D721Med (cell line): ENCODE results near the gene TLDC2.
A peak's percentile ranks its signal among the peaks of the same experiment; 100 is the strongest.
"Not testable (repeated sequence)": the region's sequence is repeated elsewhere in the genome, so short reads cannot be mapped to it uniquely, and the experiment has no call there.

Experiments used
- DNase-seq: peaks from one replicate; pipeline ENCODE4 v3.0.0; 2011; ENCODE audit warnings: low spot score; ENCODE audit not compliant: insufficient read length
- FAIRE-seq: peaks from 2 replicates; lab custom pipeline; 2011; peaks lifted over from hg19 to GRCh38; lab: Jason Lieb, UNC
- CTCF ChIP-seq: IDR thresholded peaks from 2 replicates; pipeline ENCODE4 v1.5.1; 2012; ENCODE audit warnings: mild to moderate bottlenecking, control low read depth; ENCODE audit not compliant: insufficient read depth; ENCODE audit errors: missing control alignments

The TLDC2 gene

GRCh38 chr20:36835025-36835424 lies 40.9 kb upstream of the TLDC2 start:
- FAIRE-seq = no peak
- no peak for TF ChIP-seq CTCF
- no peak for DNase-seq

GRCh38 chr20:36835453-36836198 lies 40.3 kb upstream of the TLDC2 start:
- no peak for TF ChIP-seq CTCF
- DNase-seq (peak; percentile 97), FAIRE-seq (no peak)

GRCh38 chr20:36836591-36837269 lies 39.2 kb upstream of the TLDC2 start:
- peak; percentile 44 for TF ChIP-seq CTCF
- FAIRE-seq = no peak
- DNase-seq = no peak

- not testable (repeated sequence) for FAIRE-seq, DNase-seq
Measured at GRCh38 chr20:36838376-36838775, 37.6 kb upstream of the TLDC2 start.

- no peak for FAIRE-seq
- no peak for DNase-seq
Measured at GRCh38 chr20:36839150-36839549, 36.8 kb upstream of the TLDC2 start.

GRCh38 chr20:36841030-36841429 lies 34.9 kb upstream of the TLDC2 start:
- DNase-seq, FAIRE-seq: not testable (repeated sequence)

More at GRCh38 chr20:36839150-36839549, 36.8 kb upstream of the TLDC2 start:
- TF ChIP-seq CTCF = no peak

- TF ChIP-seq CTCF = no peak
- no peak for FAIRE-seq
- no peak for DNase-seq
Measured at GRCh38 chr20:36845288-36845971, 30.5 kb upstream of the TLDC2 start.
